LNCaP clone FGC (cell line): ENCODE data around the gene HES4.

ENCODE experiments used
- DNase-seq: peaks from one replicate; pipeline ENCODE4 v3.0.0-alpha.2; 2011; ENCODE audit warnings: low read depth
- H3K4me3 ChIP-seq: 2 replicates; pipeline ENCODE4 v1.5.1; 2011; ENCODE audit warnings: mild to moderate bottlenecking, low read depth, low read length, control low read depth
- TF ChIP-seq, protein P1 (sequence below): IDR thresholded peaks from 2 replicates; pipeline ENCODE4 v1.5.1; 2012; ENCODE audit warnings: mild to moderate bottlenecking; ENCODE audit not compliant: control insufficient read depth, insufficient read depth; ENCODE audit errors: extremely low read depth

HES4 gene

DNA sequence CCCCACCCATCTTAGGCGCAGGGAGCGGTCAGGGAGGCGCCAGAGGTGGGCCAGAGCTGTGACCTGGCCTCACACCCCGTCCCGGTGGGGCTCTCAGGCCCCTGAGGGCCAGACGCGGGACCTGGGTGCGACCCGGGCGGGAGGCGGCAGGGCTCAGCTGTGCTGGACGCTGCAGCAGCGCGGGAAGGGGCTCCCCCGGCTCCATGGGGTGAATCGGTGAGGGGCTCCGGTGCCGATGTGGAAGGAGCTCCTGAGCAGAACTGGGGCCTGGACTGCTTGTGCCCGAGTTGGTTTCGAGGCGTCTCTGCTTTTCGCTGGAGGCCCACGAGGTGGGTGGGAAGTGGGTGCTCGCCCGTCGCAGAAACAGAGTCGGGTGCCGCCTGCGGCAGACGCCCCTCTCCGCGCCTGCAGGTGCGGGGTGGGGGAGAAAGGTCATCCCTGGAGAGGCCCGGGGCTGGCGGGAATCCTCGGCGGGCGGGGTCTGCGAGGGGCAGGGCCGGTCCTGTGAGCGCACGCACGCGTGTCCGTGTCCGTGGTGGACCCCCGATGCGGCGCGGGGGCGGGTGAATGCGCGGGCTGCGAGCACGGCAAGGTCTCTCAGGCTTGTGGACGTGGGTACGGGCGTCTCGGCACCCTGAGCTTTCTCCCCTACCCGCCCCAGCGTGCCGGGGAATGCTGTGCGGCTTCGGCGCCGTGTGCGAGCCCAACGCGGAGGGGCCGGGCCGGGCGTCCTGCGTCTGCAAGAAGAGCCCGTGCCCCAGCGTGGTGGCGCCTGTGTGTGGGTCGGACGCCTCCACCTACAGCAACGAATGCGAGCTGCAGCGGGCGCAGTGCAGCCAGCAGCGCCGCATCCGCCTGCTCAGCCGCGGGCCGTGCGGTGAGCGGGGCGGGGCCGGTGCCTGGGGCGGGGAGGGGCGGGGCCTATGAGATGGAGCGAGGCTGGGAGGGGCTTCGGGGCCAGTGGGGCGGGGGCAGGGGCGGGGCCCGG is 40.4 kb upstream of the HES4 start:
- peak overlapping the region; percentile 42 for H3K4me3 ChIP-seq
- TF ChIP-seq, protein P1, sequence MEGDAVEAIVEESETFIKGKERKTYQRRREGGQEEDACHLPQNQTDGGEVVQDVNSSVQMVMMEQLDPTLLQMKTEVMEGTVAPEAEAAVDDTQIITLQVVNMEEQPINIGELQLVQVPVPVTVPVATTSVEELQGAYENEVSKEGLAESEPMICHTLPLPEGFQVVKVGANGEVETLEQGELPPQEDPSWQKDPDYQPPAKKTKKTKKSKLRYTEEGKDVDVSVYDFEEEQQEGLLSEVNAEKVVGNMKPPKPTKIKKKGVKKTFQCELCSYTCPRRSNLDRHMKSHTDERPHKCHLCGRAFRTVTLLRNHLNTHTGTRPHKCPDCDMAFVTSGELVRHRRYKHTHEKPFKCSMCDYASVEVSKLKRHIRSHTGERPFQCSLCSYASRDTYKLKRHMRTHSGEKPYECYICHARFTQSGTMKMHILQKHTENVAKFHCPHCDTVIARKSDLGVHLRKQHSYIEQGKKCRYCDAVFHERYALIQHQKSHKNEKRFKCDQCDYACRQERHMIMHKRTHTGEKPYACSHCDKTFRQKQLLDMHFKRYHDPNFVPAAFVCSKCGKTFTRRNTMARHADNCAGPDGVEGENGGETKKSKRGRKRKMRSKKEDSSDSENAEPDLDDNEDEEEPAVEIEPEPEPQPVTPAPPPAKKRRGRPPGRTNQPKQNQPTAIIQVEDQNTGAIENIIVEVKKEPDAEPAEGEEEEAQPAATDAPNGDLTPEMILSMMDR: peak; percentile 35; the same call in 1 of the 2 replicates
- DNase-seq: peak; percentile 66

DNA sequence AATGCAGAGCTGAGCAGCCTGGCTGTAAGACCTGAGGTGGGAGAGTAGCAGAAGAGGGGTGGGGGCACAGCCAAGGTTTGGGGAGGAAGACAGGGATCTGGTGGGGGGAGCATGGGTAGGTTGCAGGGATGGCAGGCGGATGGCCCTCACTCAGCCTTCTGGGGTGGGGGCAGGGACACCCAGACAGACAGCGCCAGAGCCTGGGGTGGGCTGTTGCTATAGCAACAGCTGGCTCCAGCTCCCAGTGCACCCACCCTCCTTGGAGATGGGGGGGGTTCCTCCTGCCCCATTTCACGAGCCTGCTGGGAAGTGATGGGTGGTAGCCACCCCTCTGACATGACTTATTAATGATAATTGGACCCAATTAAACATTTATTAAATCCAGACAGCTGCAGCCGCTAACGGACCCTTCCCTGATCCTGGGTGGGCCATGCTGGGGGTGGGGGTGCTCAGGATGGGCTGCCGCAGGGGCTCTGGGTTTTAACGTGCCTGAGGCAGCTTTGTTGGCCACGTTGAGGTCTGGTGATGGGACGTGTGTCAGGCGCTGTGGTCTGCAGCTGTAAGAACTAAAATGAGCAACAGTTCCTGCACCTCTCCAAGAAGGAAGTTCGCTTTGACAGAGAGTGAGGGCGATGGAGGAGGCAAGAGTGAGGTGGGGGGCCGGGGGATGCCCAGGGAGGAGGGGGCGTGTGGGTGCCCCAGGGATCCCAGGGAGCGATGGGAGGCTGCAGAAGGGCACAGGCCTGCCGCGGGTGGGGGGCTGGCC is 39.4 kb upstream of the HES4 start:
- TF ChIP-seq, protein P1: no peak
- H3K4me3 ChIP-seq: no peak overlapping the region
- no peak for DNase-seq

DNA sequence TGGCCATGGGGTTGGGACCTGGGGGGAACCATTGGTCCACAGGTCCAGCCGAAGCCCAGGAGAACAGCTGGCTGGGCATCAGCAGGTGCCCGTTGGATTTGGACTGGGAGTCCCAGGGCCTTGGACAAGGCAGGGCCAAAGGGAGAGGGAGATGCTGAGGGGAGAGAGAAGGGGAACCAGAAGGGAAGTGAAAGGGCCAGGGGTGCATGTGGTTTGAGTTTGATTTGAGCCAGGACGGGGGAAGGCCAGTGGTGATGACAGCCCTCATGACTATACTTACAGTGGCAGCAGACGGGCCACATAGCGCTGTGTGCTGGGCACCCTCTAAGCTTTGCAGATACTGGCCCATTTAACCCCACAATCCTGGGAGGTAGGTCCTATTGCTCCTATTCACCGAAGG is 38.8 kb upstream of the HES4 start:
- no peak overlapping the region for H3K4me3 ChIP-seq
- DNase-seq: no peak
- TF ChIP-seq, protein P1: no peak

DNA sequence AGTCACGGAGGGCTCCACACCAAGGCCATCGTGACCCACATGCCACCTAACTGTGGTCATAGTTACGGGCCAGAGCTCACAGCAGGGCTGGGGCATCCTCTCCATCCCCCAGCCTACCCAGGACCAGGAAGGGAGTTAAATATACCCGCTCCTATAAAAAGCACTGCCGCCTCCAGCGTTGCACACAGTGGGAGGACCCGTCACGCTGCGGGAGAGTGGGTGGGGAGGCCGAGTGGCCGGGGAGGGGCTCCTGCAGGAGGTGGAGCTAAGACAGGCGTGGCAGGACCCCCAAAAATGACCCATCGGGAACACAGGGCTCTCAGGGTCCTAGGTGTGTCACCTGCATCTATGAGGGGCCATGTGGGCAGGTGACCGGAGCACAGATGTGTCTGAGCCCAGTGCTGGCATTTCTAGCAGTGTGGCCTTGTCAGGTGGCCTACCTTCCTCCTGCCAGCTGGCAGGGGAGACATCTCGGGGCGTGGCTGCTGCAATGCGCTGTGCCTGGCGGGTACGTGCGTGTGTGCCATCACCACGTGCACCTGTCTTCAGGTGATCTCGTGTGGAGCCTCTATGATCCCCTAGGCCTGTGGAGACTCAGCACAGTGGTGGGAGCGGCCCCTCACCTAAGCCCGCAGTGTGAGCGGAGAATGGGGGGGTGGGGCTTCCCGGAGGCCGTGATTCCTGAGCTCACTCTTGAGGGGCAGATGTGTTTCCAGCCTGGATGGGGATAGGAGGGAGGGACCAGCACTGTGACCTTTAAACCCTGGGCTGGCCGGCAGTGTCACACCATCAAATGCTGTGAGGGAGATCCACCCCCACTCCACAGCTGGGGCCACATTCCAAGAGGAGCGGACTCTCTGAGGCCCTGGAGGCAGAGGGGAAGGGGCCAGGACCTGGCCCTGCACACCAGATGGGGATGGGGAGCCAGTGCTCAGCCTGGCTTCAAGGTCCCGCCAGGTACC is 37.8 kb upstream of the HES4 start:
- no peak overlapping the region for H3K4me3 ChIP-seq
- TF ChIP-seq, protein P1: no peak
- DNase-seq: no peak

DNA sequence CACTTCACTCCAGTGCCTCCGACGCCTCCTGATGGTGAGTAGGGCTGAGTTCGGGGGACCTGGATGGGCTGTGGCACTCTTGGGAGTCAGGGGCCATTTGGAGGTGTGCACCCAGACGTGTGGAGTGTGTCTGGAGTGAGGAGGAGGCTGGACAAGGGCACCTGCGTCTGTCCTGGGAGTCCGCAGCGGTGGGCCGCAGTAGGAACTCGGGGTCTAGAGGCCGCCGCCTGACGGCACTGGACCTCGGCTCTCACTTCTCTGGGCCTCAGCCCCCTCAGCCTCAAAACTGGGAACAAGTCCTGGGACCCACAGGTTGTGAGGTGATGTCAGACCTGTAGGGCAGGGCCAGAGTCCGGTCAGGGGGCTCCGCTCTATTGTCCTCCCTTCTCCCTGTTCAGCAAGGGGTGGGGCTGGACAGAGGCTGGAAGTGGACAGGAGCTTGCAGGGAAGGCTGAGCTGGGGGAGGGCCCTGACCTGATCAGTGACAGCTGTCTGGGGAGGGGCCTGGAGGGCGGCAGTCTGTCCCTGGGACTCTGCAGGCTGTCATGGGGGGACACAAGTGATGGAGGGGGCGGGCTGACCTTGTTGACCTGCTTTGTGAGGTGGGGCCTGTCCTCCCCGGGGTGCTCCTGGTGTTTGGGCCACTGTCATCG is 35.5 kb upstream of the HES4 start:
- H3K4me3 ChIP-seq: no peak overlapping the region
- no peak for DNase-seq
- TF ChIP-seq, protein P1: no peak

DNA sequence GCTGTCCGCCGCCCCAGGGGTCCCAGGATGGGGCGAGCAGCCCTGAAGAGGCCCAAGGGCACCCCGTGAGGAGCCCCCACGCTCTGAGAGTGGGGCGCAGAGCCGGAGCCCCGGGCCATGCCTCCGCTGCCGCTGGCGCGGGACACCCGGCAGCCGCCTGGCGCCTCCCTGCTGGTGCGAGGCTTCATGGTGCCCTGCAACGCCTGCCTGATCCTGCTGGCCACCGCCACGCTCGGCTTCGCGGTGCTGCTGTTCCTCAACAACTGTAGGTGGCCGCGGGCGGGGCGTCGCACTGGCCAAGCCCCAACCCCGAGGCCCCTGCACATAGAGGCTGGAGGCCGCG is 34.5 kb upstream of the HES4 start:
- H3K4me3 ChIP-seq: no peak overlapping the region
- TF ChIP-seq, protein P1: no peak
- DNase-seq: no peak
